ENCODE data around the gene CFAP46. TPM values are rescaled to one million over a fixed set of nuclear protein-coding genes. Genes with fewer than 3 reads are reported as not detected.

Gene CFAP46
- total and polyA plus RNA-seq, 2 of the 4 experiments (the other 2 are of a cell fraction) = 1.3 to 1.8 TPM

DNA sequence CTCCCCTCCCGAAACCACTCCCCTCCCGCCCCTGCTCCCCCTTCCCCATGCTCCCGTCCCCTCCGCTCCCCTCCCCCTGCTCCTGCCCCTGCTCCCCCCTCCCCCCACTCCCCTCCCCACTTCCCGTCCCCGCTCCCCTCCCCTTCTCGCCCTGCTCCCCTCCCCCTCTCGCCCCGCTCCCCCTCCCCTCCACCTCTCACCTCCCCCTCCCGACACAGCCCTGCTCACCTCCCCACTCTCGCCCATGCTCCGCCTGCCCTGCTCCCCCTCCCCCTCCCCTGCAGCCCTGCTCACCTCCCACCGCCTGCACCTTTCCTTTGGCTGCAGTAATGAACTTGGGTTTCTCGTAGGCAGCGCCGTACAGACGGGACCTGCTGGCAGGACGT is 106.5 kb downstream of the CFAP46 start:
- in situ Hi-C loops (cut with MboI; ENCODE audit: low sequenced_read_pairs) = no loop called here
- H3K27me3 ChIP-seq (ENCODE audit: control insufficient read depth, insufficient read depth, low read length) = peaks cover 19% of the 10 kb centered on the region

More for the DNA sequence above, 106.5 kb downstream of the CFAP46 start:
- no peak for ATAC-seq (ENCODE audit: low read depth)
- H3K18ac ChIP-seq (ENCODE audit: low read depth, low read length) = no peak overlapping the region
- no peak overlapping the region for H3K4ac ChIP-seq (ENCODE audit: low read depth, low read length)
- H3K4me2 ChIP-seq (ENCODE audit: low read depth, low read length) = no peak overlapping the region
- no peak overlapping the region for H3K56ac ChIP-seq (ENCODE audit: extremely low read depth, insufficient read depth, low read length)
- intact Hi-C loops (cut with micrococcal nuclease) (loop anchor here (2.0 kb wide), 1 partner anchor 181 kb away; no protein-coding TSS in a partner anchor), dilution Hi-C loops (cut with HindIII; ENCODE audit: low sequenced_read_pairs, unreplicated experiment) (no loop called here)
- no peak overlapping the region for H3K4me3 ChIP-seq (ENCODE audit: insufficient read depth, low read depth, low read length)
- ChIA-PET POLR2A (ENCODE audit: unreplicated experiment) (no interaction called here), CTCF (no interaction called here)
- no peaks in the 10 kb centered on the region for H3K36me3 ChIP-seq (ENCODE audit: control insufficient read depth, insufficient read depth, low read length)
- H2BK120ac ChIP-seq (ENCODE audit: low read depth, low read length) = no peak overlapping the region
- H2AFZ ChIP-seq (replicated peaks; ENCODE audit: low read length, poor library complexity) = no peak overlapping the region
- H3K14ac ChIP-seq (replicated peaks; ENCODE audit: low read depth, low read length) = no peak overlapping the region
- H2BK5ac ChIP-seq (ENCODE audit: low read depth, low read length, poor library complexity, severe bottlenecking) = no peak overlapping the region
- no peak overlapping the region for H2BK15ac ChIP-seq (ENCODE audit: low read depth, low read length)
- no peaks in the 10 kb centered on the region for H4K20me1 ChIP-seq (ENCODE audit: insufficient read depth, low read length)
- H3K4me1 ChIP-seq (ENCODE audit: control insufficient read depth, insufficient read depth, low read length) = no peaks in the 10 kb centered on the region
- no peak overlapping the region for H3K9ac ChIP-seq (ENCODE audit: low read depth, low read length)
- WGBS, 2 experiments (ENCODE audit: extremely low coverage in 2 of 2, insufficient read length in 1 of 2) = 20% methylated on average over 1 of the region's 18 CpGs; no CpG with 5 or more reads in 1 of the 2 experiments
- H4K8ac ChIP-seq (ENCODE audit: low read depth in 2 of 2, low read length in 2 of 2) = no peak overlapping the region
- no TSS peak for BruUV-seq (replicated peaks)
- H4K91ac ChIP-seq (ENCODE audit: insufficient read depth, low read depth, low read length) = no peak overlapping the region
- no peak overlapping the region for H3K27ac ChIP-seq (ENCODE audit: insufficient read depth, low read length)
- no peak for TF ChIP-seq NFE2L2 (IDR thresholded peaks at IDR 0.05; ENCODE audit: low read depth, low read length)
- TF ChIP-seq MXI1 (IDR thresholded peaks at IDR 0.05; ENCODE audit: borderline replicate concordance, low read depth, low read length) = no peak
- TF ChIP-seq SMC3 (IDR thresholded peaks at IDR 0.05; ENCODE audit: low read depth, low read length) = no peak
- no peak for TF ChIP-seq RFX5 (IDR thresholded peaks at IDR 0.05; ENCODE audit: low read depth, low read length)
- no peak for TF ChIP-seq USF2 (IDR thresholded peaks at IDR 0.05; ENCODE audit: low read depth, low read length)
- no peak for TF ChIP-seq CHD1 (IDR thresholded peaks at IDR 0.05; ENCODE audit: low read depth, low read length)
- H2AK9ac ChIP-seq (replicated peaks; ENCODE audit: low read depth, low read length, poor library complexity) = no peak overlapping the region
- H2BK20ac ChIP-seq (ENCODE audit: low read depth, low read length) = no peak overlapping the region
- no peak overlapping the region for H2AK5ac ChIP-seq (ENCODE audit: low read depth, low read length)
- DNase-seq = no peak
- no peaks in the 10 kb centered on the region for H3K79me1 ChIP-seq (ENCODE audit: low read depth in 1 of 2, low read length in 2 of 2)
- peaks cover 2% of the 10 kb centered on the region for H3K9me3 ChIP-seq (ENCODE audit: control insufficient read depth, insufficient read depth, low read length)
- H3K23ac ChIP-seq (ENCODE audit: low read depth, low read length) = no peak overlapping the region
- H4K5ac ChIP-seq (ENCODE audit: low read depth, low read length) = no peak overlapping the region
- peaks cover 3% of the 10 kb centered on the region; the same call in 1 of the 2 replicates for H3K9me1 ChIP-seq (ENCODE audit: insufficient read depth, low read length)
